Activated T-cell treated with anti-CD3 and anti-CD28 coated beads for 4 hours (primary cell): ENCODE results near the gene CNBD2.
"Not testable (repeated sequence)": the region's sequence is repeated elsewhere in the genome, so short reads cannot be mapped to it uniquely, and the experiment has no call there.

Experiments
- DNase-seq: peaks from one replicate; pipeline ENCODE4 v3.0.0-alpha.2; 2020

Gene CNBD2

DNA sequence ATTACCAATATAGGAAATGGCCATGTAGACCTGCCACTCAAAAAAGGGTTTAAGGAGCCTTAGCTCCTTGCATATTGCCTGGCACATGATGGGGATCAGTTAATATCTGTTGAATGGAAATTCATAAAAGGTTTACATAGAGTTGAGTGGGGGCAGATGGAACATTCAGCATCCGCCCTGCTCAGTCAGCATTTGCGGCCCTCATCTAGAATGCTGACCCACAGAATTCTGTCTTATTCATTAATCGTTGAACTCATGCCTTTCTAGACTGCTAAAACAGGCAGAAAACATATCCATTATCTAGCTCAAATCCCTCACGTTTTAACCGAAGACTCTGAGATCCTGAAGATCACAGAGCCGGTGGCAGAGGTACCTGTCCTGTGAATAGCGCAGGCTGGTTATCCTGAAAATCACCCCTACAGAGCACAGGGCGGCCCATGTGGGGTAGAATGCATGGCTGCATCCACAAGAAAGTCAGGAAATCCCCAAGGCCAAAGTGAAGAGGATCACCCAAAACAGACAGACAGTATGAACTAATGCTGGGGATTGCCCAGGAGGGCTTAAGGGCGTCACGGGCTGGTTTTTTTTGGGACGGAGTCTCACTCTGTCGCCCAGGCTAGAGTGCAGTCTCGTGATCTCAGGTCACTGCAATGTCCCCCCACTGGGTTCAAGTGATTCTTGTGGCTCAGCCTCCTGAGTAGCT is 59.9 kb downstream of the CNBD2 start:
- no peak for DNase-seq

DNA sequence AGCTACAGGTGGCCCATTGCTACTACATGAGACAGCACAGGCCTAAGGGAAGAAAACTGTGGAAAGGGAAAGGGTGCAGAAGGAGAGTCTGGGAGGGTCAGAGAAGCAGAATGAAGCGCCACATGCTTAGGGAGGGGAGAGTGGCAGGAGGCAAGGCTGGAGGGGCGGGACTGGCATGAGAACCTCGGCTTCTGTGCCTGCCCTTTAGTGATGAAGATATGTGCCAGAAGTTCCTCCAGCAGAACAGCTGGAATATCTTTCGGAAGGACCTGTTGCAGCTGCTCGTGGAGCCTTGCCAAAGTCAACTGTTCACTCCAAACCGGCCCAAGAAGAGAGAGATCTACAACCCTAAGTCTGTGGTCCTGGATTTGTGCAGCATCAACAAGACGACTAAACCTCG is 61.8 kb downstream of the CNBD2 start:
- DNase-seq = no peak

DNA sequence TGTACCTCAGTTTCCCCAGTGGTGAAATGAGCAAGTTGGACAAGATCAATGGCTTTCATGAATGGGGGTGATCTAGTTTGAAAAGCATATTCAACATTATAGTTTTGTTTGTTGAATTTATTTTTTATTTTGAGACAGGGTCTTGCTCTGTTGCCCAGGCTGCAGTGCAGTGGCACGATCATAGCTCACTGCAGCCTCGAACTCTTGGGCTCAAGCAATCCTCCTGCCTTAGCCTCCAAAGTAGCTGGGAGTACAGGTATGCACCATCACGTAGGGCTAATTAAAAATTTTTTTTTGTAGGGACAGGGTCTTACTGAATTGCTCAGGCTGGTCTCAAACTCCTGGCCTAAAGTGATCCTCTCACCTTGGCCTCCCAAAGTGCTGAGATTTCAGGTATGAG is 63.4 kb downstream of the CNBD2 start:
- no peak for DNase-seq

DNA sequence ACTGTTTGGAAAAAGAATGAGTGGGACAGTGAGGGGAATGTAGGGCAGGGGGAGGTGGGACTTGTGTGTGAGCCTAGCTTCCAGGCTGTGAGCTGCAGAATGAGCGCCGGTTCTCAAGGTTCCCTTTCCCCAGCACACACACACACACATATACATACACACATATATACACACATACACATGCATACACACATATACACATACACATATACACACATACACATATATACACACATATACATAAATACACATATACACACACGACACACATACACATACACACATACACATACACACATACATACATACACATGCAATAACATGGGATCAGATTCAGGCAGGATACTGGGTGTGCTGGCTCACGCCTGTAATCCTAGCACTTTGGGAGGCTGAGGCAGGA is 66.5 kb downstream of the CNBD2 start:
- DNase-seq = no peak

DNA sequence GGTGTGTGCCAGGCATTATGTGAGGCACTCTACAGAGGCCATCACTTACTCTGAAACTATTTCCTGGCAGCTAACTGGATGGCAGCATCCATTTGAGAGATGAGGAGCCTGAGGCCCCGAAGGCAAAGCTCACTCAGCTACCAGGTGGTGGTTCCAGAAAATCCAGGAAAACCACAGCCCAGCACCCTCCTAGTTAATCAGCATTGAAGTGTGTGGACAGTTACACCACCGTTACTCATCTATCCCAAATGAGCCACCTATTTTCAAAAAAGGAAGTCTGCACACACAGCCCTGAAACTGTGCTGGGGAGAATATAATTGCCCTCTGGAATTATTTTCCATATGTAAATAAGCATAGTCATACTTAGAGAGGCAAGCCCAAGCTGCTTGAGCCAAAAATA is 67.4 kb downstream of the CNBD2 start:
- no peak for DNase-seq

DNA sequence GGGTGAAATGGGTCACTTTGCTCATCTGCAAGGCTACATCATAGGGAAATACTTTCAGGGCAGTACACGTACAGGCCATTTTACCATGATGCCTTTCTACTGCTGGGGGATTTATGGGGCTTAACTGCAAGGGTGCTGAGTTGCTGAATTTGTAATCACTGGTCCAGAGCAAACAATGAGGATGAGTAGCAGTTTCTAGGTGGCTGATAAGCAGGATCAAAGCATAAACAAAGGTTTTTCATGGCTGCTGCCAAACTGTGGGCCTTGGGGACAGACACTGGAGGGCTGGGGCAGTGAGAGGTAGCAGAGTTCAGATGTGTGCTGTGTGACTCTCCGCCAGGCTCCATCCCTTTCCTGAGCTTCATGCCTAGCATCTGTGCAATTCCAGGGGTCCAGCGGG is 68.3 kb downstream of the CNBD2 start:
- no peak for DNase-seq

DNA sequence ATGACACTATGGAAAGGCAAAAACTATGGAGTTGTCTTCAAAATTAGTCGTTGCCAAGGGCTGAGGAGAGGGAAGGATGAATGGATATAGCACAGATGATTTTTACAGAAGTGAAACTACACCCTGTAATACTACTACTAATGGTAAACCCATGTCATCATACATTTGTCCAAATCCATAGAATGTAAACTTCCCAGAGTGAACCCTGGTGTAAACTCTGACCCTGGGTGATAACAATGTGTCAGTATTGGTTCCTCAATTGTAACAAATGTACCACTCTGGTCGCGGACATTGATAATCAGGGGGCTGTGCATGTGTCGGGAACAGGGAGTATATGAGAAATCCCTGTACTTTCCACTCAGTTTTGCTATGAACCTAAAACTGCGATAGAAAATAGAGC is 72.2 kb downstream of the CNBD2 start:
- no peak for DNase-seq

DNA sequence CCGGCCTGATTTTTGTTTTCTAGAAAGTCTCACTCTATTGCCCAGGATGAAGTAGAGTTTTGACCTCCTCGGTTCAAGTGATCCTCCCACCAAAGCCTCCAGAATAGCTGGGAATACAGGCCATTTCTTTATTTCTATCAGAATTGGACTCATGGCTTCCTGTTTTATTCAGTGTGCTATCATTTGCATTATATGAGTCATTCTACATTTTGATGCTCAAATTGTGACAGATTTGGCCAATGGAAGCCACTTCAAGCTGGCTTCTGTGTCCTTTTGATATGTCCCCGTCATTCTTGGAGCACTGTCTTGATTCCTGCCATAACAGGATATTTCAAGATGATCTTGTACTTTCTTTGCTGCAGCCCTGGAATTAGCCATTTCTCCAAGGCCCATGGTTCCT is 75.1 kb downstream of the CNBD2 start:
- no peak for DNase-seq

DNA sequence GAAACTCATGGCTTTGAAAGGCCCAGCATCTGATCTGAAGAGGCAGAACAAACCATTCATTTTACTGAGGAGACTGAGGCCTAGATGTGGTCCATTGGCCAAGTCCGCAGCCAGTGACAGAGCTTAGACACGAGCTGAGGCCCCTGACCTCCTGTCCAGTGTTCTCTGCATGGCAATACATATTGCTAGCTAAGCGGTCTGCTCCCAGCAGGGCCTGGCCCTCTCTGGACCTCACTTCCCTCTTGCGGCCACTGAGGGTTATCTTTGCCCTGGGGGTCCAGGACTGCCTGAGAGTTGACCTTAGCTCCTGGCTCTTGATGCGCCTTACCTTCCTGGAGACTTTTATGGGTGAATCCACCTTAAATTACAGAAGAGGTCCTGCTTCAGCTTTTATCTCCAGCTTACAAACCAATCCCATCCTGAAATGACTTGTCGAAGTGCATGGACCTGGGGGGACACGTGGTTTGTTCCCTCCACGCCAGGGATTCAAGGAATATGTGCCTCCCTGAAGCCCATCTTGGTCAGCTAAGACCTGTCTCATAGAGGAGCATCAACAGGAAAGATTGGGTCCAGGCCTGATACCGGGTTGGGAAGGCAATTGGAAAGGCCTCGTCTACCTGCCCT is 75.6 kb downstream of the CNBD2 start:
- no peak for DNase-seq

DNA sequence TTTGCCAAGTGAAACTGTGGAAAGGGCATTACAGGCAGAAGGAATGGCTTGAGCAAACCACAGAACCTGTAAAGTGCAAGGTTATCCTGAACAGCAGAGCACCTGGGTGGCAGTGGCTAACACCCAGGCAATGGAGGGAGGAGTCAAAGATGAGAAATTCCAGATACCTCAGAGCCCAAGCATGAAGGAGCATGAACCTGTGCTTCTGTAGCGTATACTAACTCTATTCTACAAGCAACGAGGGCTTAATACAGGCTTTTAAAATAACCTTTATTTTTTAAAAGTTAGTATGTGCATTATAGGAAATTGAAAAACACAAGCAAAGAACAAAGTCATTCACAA is 77.0 kb downstream of the CNBD2 start:
- DNase-seq = no peak

DNA sequence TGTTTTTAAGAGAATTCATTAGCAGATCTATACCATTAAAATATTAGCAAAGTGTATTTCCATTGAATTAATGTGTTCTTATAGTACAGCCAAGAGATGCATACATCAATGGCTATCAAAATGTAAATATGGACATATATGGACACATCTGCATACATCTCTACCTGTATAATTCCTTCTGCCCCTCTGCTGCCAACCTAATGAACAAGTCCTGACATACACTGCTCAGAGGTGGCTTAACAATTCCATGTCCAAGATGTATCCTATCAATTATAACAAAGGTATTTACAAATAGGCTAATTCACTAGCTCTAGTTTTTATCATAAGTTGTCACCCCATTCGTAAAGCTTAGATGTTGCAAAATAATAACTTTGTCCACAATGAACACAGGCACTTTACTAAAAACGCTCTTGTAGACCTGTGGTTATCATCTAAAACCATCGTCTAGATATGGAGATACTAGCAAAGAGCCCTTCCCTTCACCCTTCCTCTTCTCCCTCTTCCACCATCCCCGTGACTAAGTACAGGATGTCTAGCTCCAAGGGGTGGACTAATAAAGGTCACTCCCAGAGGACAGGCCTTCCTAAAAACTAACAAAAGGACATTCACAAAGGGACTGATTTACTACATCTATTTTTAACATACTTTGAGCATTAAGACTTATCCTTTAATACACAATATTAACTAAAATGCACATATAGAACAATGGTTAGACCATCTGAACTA is 77.8 kb downstream of the CNBD2 start:
- DNase-seq = not testable (repeated sequence)

DNA sequence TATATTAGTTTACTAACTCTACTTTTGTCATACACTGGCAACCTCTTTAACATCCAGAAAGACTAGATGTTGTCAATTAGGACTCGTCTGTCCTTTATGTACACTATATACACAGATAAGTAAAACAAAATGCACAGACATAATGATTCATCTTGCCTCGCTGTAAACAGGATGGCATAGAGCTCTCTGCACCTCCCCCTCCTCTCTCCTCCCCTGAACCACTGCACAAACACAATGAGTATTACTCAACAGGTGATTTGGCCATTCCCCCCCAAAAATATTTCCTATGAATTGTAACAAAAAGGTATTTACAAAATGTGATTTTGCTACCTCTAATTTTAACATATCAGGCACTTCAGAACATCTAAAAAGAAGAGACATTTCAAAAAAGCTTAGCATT is 81.0 kb downstream of the CNBD2 start:
- not testable (repeated sequence) for DNase-seq

DNA sequence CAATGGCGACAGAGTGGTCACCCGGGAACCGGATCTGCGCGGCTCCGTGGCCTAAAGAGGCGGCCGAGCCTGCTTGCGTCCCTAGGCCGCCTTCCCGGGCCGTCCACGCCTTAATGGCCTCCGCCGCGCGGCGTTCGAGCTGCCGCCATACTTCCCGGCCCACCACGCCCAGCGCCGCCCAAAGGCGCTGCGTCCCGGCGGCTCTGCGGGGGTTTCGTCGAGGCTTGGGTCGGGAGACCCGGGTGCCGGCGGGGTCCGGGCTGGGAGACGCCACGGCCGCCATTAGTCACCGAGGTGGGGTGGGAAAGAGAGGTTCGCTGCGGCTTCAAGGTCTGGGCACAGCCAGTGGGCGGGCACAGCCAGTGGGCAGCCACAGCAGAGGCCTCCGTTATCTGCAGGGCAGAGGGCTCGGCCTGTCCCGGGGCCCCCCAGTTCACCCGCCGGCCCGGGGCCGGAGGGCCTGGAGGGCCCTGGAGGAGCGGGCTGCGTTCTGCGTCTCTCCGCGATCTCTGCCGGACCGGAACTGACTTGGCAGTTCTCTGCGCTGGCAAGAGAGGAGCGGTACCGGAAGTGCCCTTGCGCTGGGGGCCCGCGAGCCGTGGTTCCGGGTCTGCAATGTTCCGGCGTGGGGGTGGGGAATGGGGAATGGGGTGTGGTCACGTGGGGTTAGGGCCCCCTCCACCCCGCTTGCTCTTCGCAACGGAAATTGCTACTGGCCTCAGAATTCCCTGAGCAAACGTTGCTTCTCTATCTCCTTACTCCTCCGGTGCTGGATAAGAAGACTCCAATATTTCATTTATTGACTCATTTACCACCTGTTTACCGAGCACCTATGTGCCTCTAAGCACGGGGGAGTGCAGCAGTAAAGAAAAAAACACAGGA is 82.3 kb downstream of the CNBD2 start:
- peak; percentile 89 for DNase-seq

DNA sequence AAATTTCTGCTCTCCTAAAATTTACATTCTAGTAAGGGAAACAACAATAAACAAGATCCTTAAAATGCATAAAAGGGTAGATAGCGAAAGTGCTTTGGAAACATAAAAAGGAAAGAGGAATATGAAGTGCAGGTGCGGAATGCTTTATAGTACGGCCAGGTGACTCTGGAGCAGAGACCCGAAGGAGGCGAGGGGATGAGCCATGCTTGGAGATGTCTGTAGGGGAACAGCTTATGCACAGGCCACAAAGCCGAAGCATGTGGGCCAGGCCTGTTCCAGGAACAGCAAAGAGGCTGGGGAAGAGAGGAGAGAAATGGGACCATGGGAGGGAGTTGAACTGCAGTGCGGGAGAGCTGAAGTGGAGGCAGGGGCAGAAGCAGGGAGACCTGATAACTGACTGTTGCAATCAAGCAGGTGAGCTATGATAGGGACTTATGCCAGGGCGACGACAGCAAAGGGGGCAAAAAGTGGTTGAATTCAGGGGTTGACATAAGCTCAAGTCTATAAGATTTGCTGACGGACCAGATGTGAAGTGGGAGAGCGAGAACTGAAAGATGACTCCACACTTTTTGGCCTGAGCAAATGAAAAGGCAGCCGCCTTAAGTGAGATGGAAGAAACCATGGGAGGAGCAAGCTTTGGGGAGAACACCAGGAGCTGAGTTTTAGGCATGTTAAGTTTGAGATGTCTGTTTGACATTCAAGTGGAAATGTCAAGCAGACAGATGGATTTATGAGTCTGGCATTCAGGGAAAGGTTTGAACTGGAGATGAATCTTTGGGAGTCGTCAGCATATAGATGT is 83.1 kb downstream of the CNBD2 start:
- DNase-seq = no peak

DNA sequence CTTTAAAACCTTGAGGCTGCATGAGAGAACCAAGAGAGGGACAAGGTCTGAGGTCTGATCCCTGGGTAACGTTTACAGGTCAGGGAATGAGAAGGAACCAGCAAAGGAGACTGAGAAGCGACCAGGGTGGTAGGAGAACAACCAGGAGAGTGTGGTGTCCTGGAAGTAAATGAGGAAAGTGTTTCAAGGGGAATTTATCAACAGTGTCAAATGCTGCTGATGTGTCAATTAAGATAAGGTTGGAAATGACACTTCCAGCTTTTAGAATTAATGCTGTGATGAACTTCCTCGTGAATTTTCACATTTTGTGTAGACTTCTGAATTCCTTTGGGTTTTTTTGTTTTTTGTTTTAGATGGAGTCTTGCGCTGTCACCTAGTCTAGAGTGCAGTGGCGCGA is 83.7 kb downstream of the CNBD2 start:
- DNase-seq = no peak

DNA sequence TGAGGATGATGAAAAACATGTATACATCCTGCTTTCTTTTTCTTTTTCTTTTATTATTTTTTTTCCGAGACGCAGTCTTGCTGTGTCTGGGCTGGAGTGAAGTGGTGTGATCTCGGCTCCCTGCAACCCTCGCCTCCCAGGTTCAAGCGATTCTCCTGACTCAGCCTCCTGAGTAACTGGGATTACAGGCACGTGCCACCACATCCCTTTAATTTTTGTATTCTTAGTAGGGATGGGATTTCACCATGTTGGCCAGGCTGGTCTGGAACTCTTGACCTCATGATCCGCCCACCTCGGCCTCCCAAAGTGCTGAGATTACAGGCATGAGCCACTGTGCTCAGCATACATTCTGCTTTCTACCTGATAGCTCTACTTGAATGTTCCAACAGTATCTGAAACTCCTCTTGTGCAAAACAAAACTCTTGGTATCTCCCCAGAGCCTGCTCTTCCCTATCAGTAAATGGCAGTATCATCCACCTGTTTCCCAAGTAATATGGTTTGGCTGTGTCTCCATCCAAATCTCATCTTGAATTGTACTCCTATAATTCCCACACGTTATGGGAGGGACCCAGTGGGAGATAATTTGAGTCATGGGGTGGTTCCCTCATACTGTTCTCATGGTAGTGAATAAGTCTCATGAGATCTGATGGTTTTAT is 85.6 kb downstream of the CNBD2 start:
- DNase-seq = not testable (repeated sequence)

DNA sequence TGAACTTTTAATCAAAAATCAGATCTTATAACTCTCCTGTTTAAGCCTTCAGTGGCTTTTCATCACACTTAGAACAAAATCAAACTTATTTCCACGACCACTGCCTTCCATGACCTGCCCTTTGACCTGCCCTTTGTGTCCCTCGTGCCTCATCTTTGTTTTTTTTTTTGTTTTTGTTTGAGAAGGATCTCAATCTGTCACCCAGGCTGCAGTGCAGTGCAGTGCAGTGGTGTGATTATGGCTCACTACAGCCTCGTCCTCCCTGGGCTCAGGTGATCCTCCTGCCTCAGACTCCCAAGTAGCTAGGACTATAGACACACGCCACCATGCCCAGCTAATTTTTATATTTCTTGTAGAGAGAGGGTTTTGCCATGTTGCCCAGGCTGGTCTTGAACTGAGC is 86.8 kb downstream of the CNBD2 start:
- DNase-seq = no peak

DNA sequence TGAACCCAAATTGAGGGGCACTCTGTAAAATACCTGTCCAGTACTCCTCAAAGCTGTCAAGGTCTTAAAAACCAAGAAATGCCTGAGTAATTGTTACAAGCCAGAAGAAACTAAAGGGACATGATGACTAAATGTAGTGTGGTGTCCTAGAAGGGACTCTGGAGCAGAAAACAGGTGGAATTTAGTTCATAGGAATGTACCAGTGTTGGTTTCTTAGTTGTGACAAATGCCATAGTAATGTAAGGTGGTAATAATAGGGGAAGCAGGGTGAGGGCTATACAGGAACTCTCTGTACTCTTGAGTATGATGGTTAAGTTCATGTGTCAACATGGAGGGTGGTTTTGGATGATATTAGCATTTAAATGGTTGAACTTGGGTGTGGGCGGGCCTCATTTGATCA is 92.3 kb downstream of the CNBD2 start:
- DNase-seq = no peak

DNA sequence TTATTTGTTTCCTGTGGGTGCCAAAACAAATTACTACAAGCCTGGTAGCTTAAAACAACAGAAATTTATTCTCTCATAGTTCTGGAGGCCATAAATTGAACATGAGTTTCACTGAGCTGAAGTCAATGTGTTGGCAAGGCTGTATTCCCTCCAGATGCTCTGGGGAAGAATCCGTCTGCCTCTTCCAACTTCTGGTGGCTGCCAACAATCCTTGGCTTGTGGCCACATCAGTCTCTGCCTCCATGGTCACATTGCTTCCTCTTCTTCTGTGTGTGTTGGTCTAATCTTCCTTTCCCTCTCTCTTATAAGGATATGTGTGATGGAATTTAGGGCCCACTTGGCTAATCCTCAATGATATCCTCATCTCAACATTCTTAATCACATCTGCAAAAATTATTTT is 93.4 kb downstream of the CNBD2 start:
- DNase-seq = no peak

DNA sequence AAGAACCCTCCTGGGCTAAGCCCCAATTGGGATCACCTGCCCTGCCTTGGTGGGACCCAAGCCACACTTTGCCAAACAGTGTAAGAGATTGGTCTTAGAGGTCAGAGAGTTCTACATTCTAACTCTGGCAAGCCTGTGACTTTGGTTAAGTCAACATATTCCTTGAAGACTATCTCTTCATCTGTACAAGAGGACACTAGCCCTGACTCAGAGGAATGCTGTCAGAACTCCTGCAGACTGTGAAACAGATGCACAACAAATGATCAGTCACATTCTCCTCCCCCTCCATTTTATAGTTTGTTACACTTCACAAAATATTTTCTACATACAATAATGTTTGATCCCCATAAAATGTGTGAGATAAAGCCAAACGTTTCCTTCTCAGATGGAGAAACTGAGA is 94.4 kb downstream of the CNBD2 start:
- DNase-seq = no peak

DNA sequence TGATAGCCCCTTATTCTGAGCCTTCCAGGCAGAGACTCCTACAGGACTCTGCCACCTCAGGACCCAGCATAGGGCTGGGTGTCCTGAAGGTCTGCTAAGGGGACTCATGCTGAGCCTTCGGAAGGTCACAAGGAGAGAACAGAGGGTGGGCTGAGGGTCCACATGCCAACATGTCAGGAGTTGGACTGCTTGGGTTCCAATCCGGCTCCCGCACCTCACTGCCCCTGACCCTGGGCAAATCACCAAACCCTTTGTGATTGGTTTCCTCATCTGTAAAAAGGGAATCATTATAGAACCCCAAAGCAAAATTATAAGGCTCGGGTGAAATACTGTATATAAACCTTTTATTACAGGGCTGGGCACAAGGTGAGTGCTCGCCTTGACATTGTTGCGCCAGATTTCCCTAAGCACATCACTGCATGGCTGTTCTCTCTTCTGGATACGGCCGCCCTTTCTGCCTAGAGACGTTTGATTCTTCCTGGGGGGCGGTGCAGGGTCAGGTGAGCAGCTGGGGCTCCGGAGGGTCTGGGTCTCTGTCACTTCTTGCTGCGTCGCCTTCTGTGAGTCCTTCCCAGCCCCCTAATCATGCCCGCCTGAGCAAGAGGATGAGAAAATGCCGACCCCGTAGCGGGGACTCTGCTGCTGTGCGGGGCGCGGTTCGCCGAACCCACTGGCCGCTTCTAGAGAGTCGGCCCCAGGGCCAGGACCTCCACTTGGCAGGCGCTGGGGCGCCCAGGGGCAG is 95.7 kb downstream of the CNBD2 start:
- no peak for DNase-seq
